Naive B cell (primary cell): ENCODE measurements around the gene EVX2. TPM values are rescaled to one million over a fixed set of nuclear protein-coding genes. Genes with fewer than 3 reads are reported as not detected.

Experiments used
- ATAC-seq, 2 donors: fragments of 150-1000 bp; cut with Tn5 transposase; 2 replicates each; pipeline ENCODE4 v1.10.0; 2021; ENCODE audit warnings: low read depth in 2 of 2, mild to moderate bottlenecking in 2 of 2, moderate library complexity in 2 of 2
- DNase-seq: peaks from one replicate; pipeline ENCODE4 v3.0.0; 2022
- H3K27ac Mint-ChIP-seq, 6 donors: one replicate each; pipeline ENCODE4 v1.8.0; 2020 to 2022; ENCODE audit warnings: mild to moderate bottlenecking in 6 of 6, mixed read lengths in 6 of 6, moderate library complexity in 5 of 6, inconsistent platforms in 2 of 6
- H3K27me3 Mint-ChIP-seq, 3 donors: one replicate each; pipeline ENCODE4 v1.8.0; 2021 to 2022; ENCODE audit warnings: mixed read lengths in 3 of 3, mild to moderate bottlenecking in 1 of 3
- H3K36me3 Mint-ChIP-seq, 2 donors: one replicate each; pipeline ENCODE4 v1.8.0; 2020 to 2022; ENCODE audit warnings: mixed read lengths in 2 of 2, inconsistent platforms in 1 of 2, mild to moderate bottlenecking in 1 of 2
- H3K4me1 Mint-ChIP-seq, 3 donors: one replicate each; pipeline ENCODE4 v1.8.0; 2020 to 2022; ENCODE audit warnings: mixed read lengths in 3 of 3, inconsistent platforms in 1 of 3, mild to moderate bottlenecking in 1 of 3, moderate library complexity in 1 of 3
- H3K4me3 Mint-ChIP-seq, 8 donors: one replicate each; pipeline ENCODE4 v1.8.0; 2020 to 2022; ENCODE audit warnings: mild to moderate bottlenecking in 8 of 8, mixed read lengths in 8 of 8, moderate library complexity in 8 of 8, inconsistent platforms in 2 of 8
- H3K9me3 Mint-ChIP-seq, 7 donors: one replicate each; pipeline ENCODE4 v1.8.0; 2020 to 2022; ENCODE audit warnings: mixed read lengths in 7 of 7, mild to moderate bottlenecking in 5 of 7, inconsistent platforms in 2 of 7, moderate library complexity in 1 of 7
- polyA plus RNA-seq, 6 donors: library from polyadenylated mRNA; unstranded; fragments of 300-500 nt; fragmentation: Illumina TruSeq; gene quantifications; one replicate each; pipeline ENCODE4 v1.2.3, GENCODE V29; 2021; ENCODE audit warnings: low read depth in 6 of 6

The EVX2 gene
- polyA plus RNA-seq, 6 donors from 2014 or later = not detected

GRCh38 chr2:176066645-176067588 is 16.8 kb downstream of the EVX2 start:
- Mint-ChIP-seq H3K27me3 (peaks cover 65 to 82% (median 80%) of the 10 kb centered on the region in 3 donors), H3K36me3 (peaks cover 0 to 4% of the 10 kb centered on the region in 2 donors), H3K4me3 (peak overlapping the region in 1 of 8 donors; percentile 12), H3K27ac (no peak overlapping the region), H3K4me1 (peaks cover 6 to 20% (median 13%) of the 10 kb centered on the region in 3 donors), H3K9me3 (peaks cover 0 to 8% (median 2%) of the 10 kb centered on the region in 7 donors)
- ATAC-seq (no peak), DNase-seq (no peak)

DNA sequence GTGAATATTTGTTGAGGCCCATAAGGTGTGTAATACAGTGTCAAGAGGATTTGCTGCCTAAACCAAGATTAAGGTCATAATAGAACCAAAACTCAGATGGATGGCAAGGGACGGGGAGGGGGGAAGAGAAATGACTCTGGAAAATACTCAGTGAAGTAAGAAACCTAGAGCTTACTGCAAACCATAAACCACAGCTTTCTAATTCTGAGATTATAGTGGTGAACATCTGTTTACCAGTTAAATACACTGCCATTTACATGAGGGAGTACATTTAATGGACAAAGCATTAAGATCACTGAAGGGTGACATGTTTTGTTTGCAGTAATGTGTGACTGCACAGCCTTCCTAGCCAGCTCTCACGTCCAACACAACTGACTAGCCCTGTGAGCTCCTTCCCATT is 19.8 kb downstream of the EVX2 start:
- Mint-ChIP-seq H3K9me3 (peaks cover 0 to 9% (median 4%) of the 10 kb centered on the region in 7 donors), H3K4me3 (no peak overlapping the region), H3K27me3 (peaks cover 45 to 66% (median 59%) of the 10 kb centered on the region in 3 donors), H3K4me1 (peaks cover 5 to 16% (median 13%) of the 10 kb centered on the region in 3 donors), H3K27ac (no peak overlapping the region), H3K36me3 (peaks cover 0 to 4% of the 10 kb centered on the region in 2 donors)
- ATAC-seq (no peak), DNase-seq (no peak)

- H3K27me3 Mint-ChIP-seq = peaks cover 38 to 53% (median 49%) of the 10 kb centered on the region in 3 donors
- H3K9me3 Mint-ChIP-seq = peaks cover 0 to 6% (median 4%) of the 10 kb centered on the region in 7 donors
- H3K36me3 Mint-ChIP-seq = no peaks in the 10 kb centered on the region
- H3K4me3 Mint-ChIP-seq = no peak overlapping the region
- no peaks in the 10 kb centered on the region for H3K4me1 Mint-ChIP-seq
- no peak overlapping the region for H3K27ac Mint-ChIP-seq
- DNase-seq = no peak
- no peak for ATAC-seq
Observed at GRCh38 chr2:176056406-176056805, 27.4 kb downstream of the EVX2 start.

- Mint-ChIP-seq H3K27ac (no peak overlapping the region), H3K36me3 (peaks cover 4 to 13% of the 10 kb centered on the region in 2 donors), H3K4me3 (no peak overlapping the region), H3K9me3 (peaks cover 0 to 22% (median 9%) of the 10 kb centered on the region in 7 donors), H3K4me1 (peaks cover 3 to 5% (median 3%) of the 10 kb centered on the region in 3 donors), H3K27me3 (peaks cover 17 to 32% (median 29%) of the 10 kb centered on the region in 3 donors)
- no peak for ATAC-seq
- no peak for DNase-seq
Observed at GRCh38 chr2:176039375-176039774, 44.4 kb downstream of the EVX2 start.

- peaks cover 3 to 5% (median 3%) of the 10 kb centered on the region in 3 donors for H3K4me1 Mint-ChIP-seq
- ATAC-seq (no peak), DNase-seq (no peak)
- no peak overlapping the region for H3K27ac Mint-ChIP-seq
- H3K4me3 Mint-ChIP-seq = no peak overlapping the region
- H3K27me3 Mint-ChIP-seq = peaks cover 17 to 35% (median 32%) of the 10 kb centered on the region in 3 donors
- H3K9me3 Mint-ChIP-seq = peaks cover 0 to 15% (median 5%) of the 10 kb centered on the region in 7 donors
- peaks cover 4 to 13% of the 10 kb centered on the region in 2 donors for H3K36me3 Mint-ChIP-seq
Observed at GRCh38 chr2:176038694-176039093, 45.1 kb downstream of the EVX2 start.

GRCh38 chr2:176035013-176035691 is 48.6 kb downstream of the EVX2 start:
- H3K4me1 Mint-ChIP-seq = peaks cover 3 to 5% (median 3%) of the 10 kb centered on the region in 3 donors
- H3K4me3 Mint-ChIP-seq = no peak overlapping the region
- H3K9me3 Mint-ChIP-seq = peaks cover 0 to 6% (median 2%) of the 10 kb centered on the region in 7 donors
- no peak for ATAC-seq
- DNase-seq = no peak
- peaks cover 16 to 22% (median 19%) of the 10 kb centered on the region in 3 donors for H3K27me3 Mint-ChIP-seq
- no peak overlapping the region for H3K27ac Mint-ChIP-seq
- no peaks in the 10 kb centered on the region for H3K36me3 Mint-ChIP-seq

- H3K36me3 Mint-ChIP-seq = no peaks in the 10 kb centered on the region
- no peak for DNase-seq
- H3K9me3 Mint-ChIP-seq = no peaks in the 10 kb centered on the region
- no peak overlapping the region for H3K4me3 Mint-ChIP-seq
- H3K27me3 Mint-ChIP-seq = peaks cover 21 to 22% (median 21%) of the 10 kb centered on the region in 3 donors
- H3K4me1 Mint-ChIP-seq = no peaks in the 10 kb centered on the region
- no peak overlapping the region for H3K27ac Mint-ChIP-seq
- no peak for ATAC-seq
Observed at GRCh38 chr2:176027806-176028205, 56.0 kb downstream of the EVX2 start.

Other genes with a start within 250 kb of the EVX2 start
- 10 to 100 TPM in 4 of 6 donors, 1 to 10 TPM in 2; 7.1 to 15.6 (median 10.2) TPM for gene LNPK, start 81.7 kb downstream of the EVX2 start, polyA plus RNA-seq
- not detected for gene HOXD13, start 8.8 kb upstream of the EVX2 start, polyA plus RNA-seq
- not detected for gene HOXD12, start 15.8 kb upstream of the EVX2 start, polyA plus RNA-seq
- gene HOXD11, start 23.3 kb upstream of the EVX2 start, polyA plus RNA-seq = not detected
- gene HOXD10, start 32.8 kb upstream of the EVX2 start, polyA plus RNA-seq = not detected
- not detected for gene HOXD9, start 38.8 kb upstream of the EVX2 start, polyA plus RNA-seq
- gene HOXD8, start 45.7 kb upstream of the EVX2 start, polyA plus RNA-seq = not detected
- gene HOXD4, start 67.6 kb upstream of the EVX2 start, polyA plus RNA-seq = not detected
- gene HOXD3, start 73.3 kb upstream of the EVX2 start, polyA plus RNA-seq = not detected
- gene HOXD1, start 104.7 kb upstream of the EVX2 start, polyA plus RNA-seq = not detected
- 10 to 100 TPM; 10.7 to 44.4 (median 19.3) TPM for gene MTX2, start 185.5 kb upstream of the EVX2 start, polyA plus RNA-seq